ENCODE measurements around the gene LGR6.

The LGR6 gene

GRCh38 chr1:202291961-202292712 lies 98.5 kb downstream of the LGR6 start (continued):
- peak; percentile 39; the same call in 1 of the 2 replicates for TF ChIP-seq OSR2 (tag by site-specific recombination; IDR thresholded peaks at IDR 0.05)
- TF ChIP-seq SCRT2 (tag by site-specific recombination; IDR thresholded peaks at IDR 0.05), result peak; percentile 46; the same call in 1 of the 2 replicates
- TF ChIP-seq KLF8 (tag by site-specific recombination; IDR thresholded peaks at IDR 0.05), result no peak; the same call in 1 of the 2 replicates
- peak; percentile 50; the same call in 1 of the 2 replicates for TF ChIP-seq ZNF843 (tag by site-specific recombination; IDR thresholded peaks at IDR 0.05)
- 0 out of 2 replicates have a peak, but pooled peaks have one; percentile 26 for TF ChIP-seq WT1 (tag by site-specific recombination; IDR thresholded peaks at IDR 0.05)
- TF ChIP-seq ZBTB26 (tag by site-specific recombination; optimal IDR thresholded peaks at IDR 0.05), result no peak
- TF ChIP-seq ZNF221 (tag by site-specific recombination; IDR thresholded peaks at IDR 0.05; ENCODE audit: borderline replicate concordance), result no peak
- TF ChIP-seq SETDB1 (IDR thresholded peaks at IDR 0.05; ENCODE audit: insufficient read length, low read length), result peak; percentile 14
- 0 out of 2 replicates have a peak, but pooled peaks have one; percentile 23 for TF ChIP-seq ZNF660 (tag by site-specific recombination; IDR thresholded peaks at IDR 0.05)
- TF ChIP-seq ZNF600 (tag by site-specific recombination; IDR thresholded peaks at IDR 0.05), result 0 out of 2 replicates have a peak, but pooled peaks have one; percentile 37
- no peak for TF ChIP-seq ZNF354C (tag by site-specific recombination; IDR thresholded peaks at IDR 0.05; ENCODE audit: borderline replicate concordance, low read depth)
- 0 out of 2 replicates have a peak, but pooled peaks have one; percentile 25 for TF ChIP-seq SP7 (tag by site-specific recombination; IDR thresholded peaks at IDR 0.05)
- no peak for TF ChIP-seq ZNF623 (tag by site-specific recombination; IDR thresholded peaks at IDR 0.05)
- no peak for TF ChIP-seq TRIM28 (IDR thresholded peaks at IDR 0.05; ENCODE audit: borderline replicate concordance, low read length)
- no peak for TF ChIP-seq ZNF585B (tag by site-specific recombination; IDR thresholded peaks at IDR 0.05)
- TF ChIP-seq ZNF184 (tag by site-specific recombination; IDR thresholded peaks at IDR 0.05), result 0 out of 2 replicates have a peak, but pooled peaks have one; percentile 57
- 0 out of 2 replicates have a peak, but pooled peaks have one; percentile 36 for TF ChIP-seq TSHZ1 (tag by site-specific recombination; IDR thresholded peaks at IDR 0.05; ENCODE audit: borderline replicate concordance)
- TF ChIP-seq ZNF18 (tag by site-specific recombination; IDR thresholded peaks at IDR 0.05), result no peak
- TF ChIP-seq ZBTB17 (tag by site-specific recombination; IDR thresholded peaks at IDR 0.05), result peak; percentile 35; the same call in 1 of the 2 replicates
- 0 out of 2 replicates have a peak, but pooled peaks have one; percentile 30 for TF ChIP-seq ZFP37 (tag by site-specific recombination; IDR thresholded peaks at IDR 0.05)
- no peak for TF ChIP-seq MZF1 (tag by site-specific recombination; IDR thresholded peaks at IDR 0.05; ENCODE audit: borderline replicate concordance)
- TF ChIP-seq YY1 (tag by site-specific recombination; IDR thresholded peaks at IDR 0.05), result no peak
- no peak for TF ChIP-seq ZNF658 (tag by site-specific recombination; IDR thresholded peaks at IDR 0.05)
- TF ChIP-seq ZNF626 (tag by site-specific recombination; IDR thresholded peaks at IDR 0.05), result no peak
- no peak for TF ChIP-seq ZBTB21 (tag by site-specific recombination; IDR thresholded peaks at IDR 0.05)
- TF ChIP-seq ZNF639 (tag by site-specific recombination; IDR thresholded peaks at IDR 0.05), result no peak
- TF ChIP-seq ZNF785 (tag by site-specific recombination; IDR thresholded peaks at IDR 0.05), result no peak
- 0 out of 2 replicates have a peak, but pooled peaks have one; percentile 35 for TF ChIP-seq INSM2 (tag by site-specific recombination; IDR thresholded peaks at IDR 0.05)
- peak; percentile 79 for TF ChIP-seq ZNF366 (tag by site-specific recombination; conservative IDR thresholded peaks at IDR 0.05)
